RWPE2 (cell line): ENCODE measurements around the gene TAOK1.

Experiments used
- ATAC-seq: fragments of 200-7000 bp; cut with Tn5 transposase; 3 replicates; pipeline ENCODE4 v1.9.1; 2021; ENCODE audit warnings: low read depth
- DNase-seq: peaks from one replicate; pipeline ENCODE4 v3.0.0-alpha.2; 2020; ENCODE audit warnings: low spot score
- H3K27ac ChIP-seq: fragments of 450-650 bp; 2 replicates; pipeline ENCODE4 v1.5.1; 2017; ENCODE audit warnings: mild to moderate bottlenecking; ENCODE audit not compliant: poor library complexity, severe bottlenecking
- H3K27me3 ChIP-seq: fragments of 250-450 bp; sonication (Bioruptor Pico); 2 replicates; pipeline ENCODE4 v1.5.1; 2021; ENCODE audit warnings: mild to moderate bottlenecking, moderate library complexity; ENCODE audit not compliant: insufficient read depth, poor library complexity, severe bottlenecking
- H3K36me3 ChIP-seq: fragments of 250-450 bp; sonication (Bioruptor Pico); 2 replicates; pipeline ENCODE4 v1.5.1; 2020; ENCODE audit warnings: low read depth, mild to moderate bottlenecking, moderate library complexity
- H3K4me1 ChIP-seq: fragments of 250-450 bp; sonication (Bioruptor Pico); 2 replicates; pipeline ENCODE4 v1.5.1; 2021; ENCODE audit warnings: mild to moderate bottlenecking, moderate library complexity; ENCODE audit not compliant: insufficient read depth, poor library complexity, severe bottlenecking
- H3K4me3 ChIP-seq: fragments of 250-450 bp; sonication (Bioruptor Pico); 2 replicates; pipeline ENCODE4 v1.5.1; 2021; ENCODE audit warnings: mild to moderate bottlenecking, moderate library complexity; ENCODE audit not compliant: severe bottlenecking
- H3K9me3 ChIP-seq: fragments of 250-450 bp; sonication (Bioruptor Pico); 2 replicates; pipeline ENCODE4 v1.5.1; 2021; ENCODE audit warnings: mild to moderate bottlenecking, moderate library complexity; ENCODE audit not compliant: severe bottlenecking
- TF ChIP-seq, protein P1 (sequence below): fragments of 450-650 bp; IDR thresholded peaks from one replicate; pipeline ENCODE4 v1.5.1; 2017; ENCODE audit warnings: mild to moderate bottlenecking, moderate library complexity; ENCODE audit not compliant: poor library complexity, severe bottlenecking

TAOK1 gene

GRCh38 chr17:29483503-29483902 lies 93.3 kb downstream of the TAOK1 start:
- peaks cover 76% of the 10 kb centered on the region for H3K36me3 ChIP-seq
- no peak overlapping the region for H3K4me3 ChIP-seq
- no peak for ATAC-seq
- no peaks in the 10 kb centered on the region for H3K27me3 ChIP-seq
- H3K9me3 ChIP-seq: no peaks in the 10 kb centered on the region
- TF ChIP-seq, protein P1, sequence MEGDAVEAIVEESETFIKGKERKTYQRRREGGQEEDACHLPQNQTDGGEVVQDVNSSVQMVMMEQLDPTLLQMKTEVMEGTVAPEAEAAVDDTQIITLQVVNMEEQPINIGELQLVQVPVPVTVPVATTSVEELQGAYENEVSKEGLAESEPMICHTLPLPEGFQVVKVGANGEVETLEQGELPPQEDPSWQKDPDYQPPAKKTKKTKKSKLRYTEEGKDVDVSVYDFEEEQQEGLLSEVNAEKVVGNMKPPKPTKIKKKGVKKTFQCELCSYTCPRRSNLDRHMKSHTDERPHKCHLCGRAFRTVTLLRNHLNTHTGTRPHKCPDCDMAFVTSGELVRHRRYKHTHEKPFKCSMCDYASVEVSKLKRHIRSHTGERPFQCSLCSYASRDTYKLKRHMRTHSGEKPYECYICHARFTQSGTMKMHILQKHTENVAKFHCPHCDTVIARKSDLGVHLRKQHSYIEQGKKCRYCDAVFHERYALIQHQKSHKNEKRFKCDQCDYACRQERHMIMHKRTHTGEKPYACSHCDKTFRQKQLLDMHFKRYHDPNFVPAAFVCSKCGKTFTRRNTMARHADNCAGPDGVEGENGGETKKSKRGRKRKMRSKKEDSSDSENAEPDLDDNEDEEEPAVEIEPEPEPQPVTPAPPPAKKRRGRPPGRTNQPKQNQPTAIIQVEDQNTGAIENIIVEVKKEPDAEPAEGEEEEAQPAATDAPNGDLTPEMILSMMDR: no peak
- no peaks in the 10 kb centered on the region for H3K4me1 ChIP-seq
- no peak overlapping the region for H3K27ac ChIP-seq
- no peak for DNase-seq

GRCh38 chr17:29495011-29495410 lies 104.8 kb downstream of the TAOK1 start:
- Histone ChIP-seq H3K4me3 (no peak overlapping the region), H3K36me3 (peaks cover 87% of the 10 kb centered on the region), H3K9me3 (no peaks in the 10 kb centered on the region), H3K27me3 (no peaks in the 10 kb centered on the region), H3K27ac (no peak overlapping the region), H3K4me1 (peaks cover 5% of the 10 kb centered on the region)
- DNase-seq (no peak), ATAC-seq (peak; percentile 56; the same call in 2 of the 3 replicates)
- TF ChIP-seq, protein P1: no peak

DNA sequence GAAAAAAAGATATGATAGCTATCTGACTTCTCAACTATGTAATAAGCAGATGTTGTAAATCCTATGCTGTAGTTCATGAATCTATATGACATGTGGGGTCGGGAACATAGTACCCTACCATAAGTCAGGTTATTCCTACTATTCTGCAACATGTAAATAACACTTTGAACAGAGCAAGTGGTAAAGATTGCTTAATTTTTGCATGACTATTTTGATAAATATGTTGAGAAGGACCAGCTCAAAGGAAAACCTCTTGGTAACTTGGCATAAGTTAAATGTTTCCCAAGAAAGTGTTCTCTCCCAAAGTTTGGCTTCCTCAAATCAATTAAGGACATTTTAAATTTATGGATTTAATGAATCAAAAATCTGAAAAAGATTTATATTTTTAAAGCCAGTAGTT lies 114.5 kb downstream of the TAOK1 start:
- peaks cover 89% of the 10 kb centered on the region for H3K36me3 ChIP-seq
- ATAC-seq: no peak

GRCh38 chr17:29505836-29506235 lies 115.7 kb downstream of the TAOK1 start:
- Histone ChIP-seq H3K27me3 (no peaks in the 10 kb centered on the region), H3K4me3 (no peak overlapping the region), H3K4me1 (no peaks in the 10 kb centered on the region), H3K9me3 (no peaks in the 10 kb centered on the region), H3K36me3 (peaks cover 89% of the 10 kb centered on the region), H3K27ac (no peak overlapping the region)
- ATAC-seq (no peak), DNase-seq (no peak)
- TF ChIP-seq, protein P1: no peak

More for the DNA sequence above, 114.5 kb downstream of the TAOK1 start:
- no peak overlapping the region for H3K4me3 ChIP-seq
- TF ChIP-seq, protein P1: no peak
- H3K27me3 ChIP-seq: no peaks in the 10 kb centered on the region
- H3K4me1 ChIP-seq: no peaks in the 10 kb centered on the region
- no peak overlapping the region for H3K27ac ChIP-seq
- H3K9me3 ChIP-seq: no peaks in the 10 kb centered on the region
- DNase-seq: no peak

- no peak for ATAC-seq
- Histone ChIP-seq H3K4me3 (no peak overlapping the region), H3K36me3 (peaks cover 85% of the 10 kb centered on the region), H3K27me3 (no peaks in the 10 kb centered on the region), H3K9me3 (no peaks in the 10 kb centered on the region), H3K4me1 (no peaks in the 10 kb centered on the region), H3K27ac (no peak overlapping the region)
- no peak for DNase-seq
- TF ChIP-seq, protein P1: no peak
Observed at GRCh38 chr17:29510953-29511352, 120.8 kb downstream of the TAOK1 start.
